ENCODE data around the gene TERB2.

GRCh38 chr15:45027220-45027619 is 70.7 kb downstream of the TERB2 start:
- TF ChIP-seq GATA2 (IDR thresholded peaks at IDR 0.05; ENCODE audit: low read depth, low read length): no peak
- TF ChIP-seq GATA3 (IDR thresholded peaks at IDR 0.05; ENCODE audit: low read depth, low read length): no peak
